ENCODE results near the gene ZBTB37.

GRCh38 chr1:173934440-173934839 is 66.3 kb downstream of the ZBTB37 start:
- TF ChIP-seq CTCF (conservative IDR thresholded peaks at IDR 0.05 in 1 of 2, IDR thresholded peaks at IDR 0.05 in 1 of 2; ENCODE audit: extremely low read depth in 1 of 2, insufficient read depth in 1 of 2, low read depth in 1 of 2, low read length in 2 of 2) (no peak), EZH2 (IDR thresholded peaks at IDR 0.05; ENCODE audit: borderline replicate concordance, low read length) (no peak)
